Glutamatergic neuron (in vitro differentiated cells): ENCODE results near the gene SYCE1L. TPM values are rescaled to one million over a fixed set of nuclear protein-coding genes. Genes with fewer than 3 reads are reported as not detected.

Experiments used
- DNase-seq: peaks from one replicate; pipeline ENCODE4 v3.0.0; 2022
- H3K27ac Mint-ChIP-seq: one replicate; pipeline ENCODE4 v1.8.0; 2020; ENCODE audit warnings: mild to moderate bottlenecking, mixed read lengths, inconsistent platforms; ENCODE audit not compliant: unreplicated experiment
- H3K27me3 Mint-ChIP-seq: one replicate; pipeline ENCODE4 v1.8.0; 2020; ENCODE audit warnings: mild to moderate bottlenecking, moderate library complexity, mixed read lengths, inconsistent platforms; ENCODE audit not compliant: unreplicated experiment
- H3K36me3 Mint-ChIP-seq: one replicate; pipeline ENCODE4 v1.8.0; 2020; ENCODE audit warnings: mild to moderate bottlenecking, mixed read lengths, inconsistent platforms; ENCODE audit not compliant: unreplicated experiment
- H3K4me1 Mint-ChIP-seq: one replicate; pipeline ENCODE4 v1.8.0; 2020; ENCODE audit warnings: mild to moderate bottlenecking, low read depth, mixed read lengths, inconsistent platforms; ENCODE audit not compliant: unreplicated experiment
- H3K4me3 Mint-ChIP-seq: one replicate; pipeline ENCODE4 v1.8.0; 2020; ENCODE audit warnings: mild to moderate bottlenecking, mixed read lengths, inconsistent platforms; ENCODE audit not compliant: unreplicated experiment
- H3K9me3 Mint-ChIP-seq: one replicate; pipeline ENCODE4 v1.8.0; 2020; ENCODE audit warnings: mild to moderate bottlenecking, moderate library complexity, mixed read lengths, inconsistent platforms; ENCODE audit not compliant: unreplicated experiment
- total RNA-seq: library from RNA; stranded (reverse); fragmentation: NEBNext Ultra II Directional; extraction: Animal tissue kit (Norgen Biotek cat#: 25700); gene quantifications from one replicate; pipeline ENCODE4 v1.2.1, GENCODE V29; 2021; ENCODE audit not compliant: unreplicated experiment
- TF ChIP-seq, protein P1 (sequence below): fragments of 200-600 bp; sonication (generic); IDR thresholded peaks from one replicate; pipeline ENCODE4 v1.5.0; 2021; ENCODE audit not compliant: partially characterized antibody, unreplicated experiment

The SYCE1L gene
- total RNA-seq, 1 donor from 2014 or later: 12.8 TPM

DNA sequence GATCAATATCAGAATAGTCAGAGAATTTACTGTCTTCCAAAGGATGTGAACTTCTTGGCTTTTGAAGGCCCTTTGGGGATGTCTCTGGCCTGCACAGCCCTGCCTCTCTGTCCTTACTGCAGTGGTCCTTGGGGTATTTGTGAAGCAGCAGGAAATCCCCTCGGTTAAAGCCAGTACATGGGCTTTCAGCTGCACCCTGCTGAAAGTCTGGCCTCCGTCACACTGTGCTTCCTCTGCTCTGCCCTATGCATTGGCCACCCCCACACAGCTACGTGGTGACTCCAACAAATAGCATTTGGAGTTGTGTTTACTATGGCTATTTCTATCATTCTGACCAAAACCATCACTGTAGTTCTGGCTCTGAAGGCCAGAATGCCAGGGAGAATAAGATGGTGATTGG is 21.2 kb downstream of the SYCE1L start:
- Mint-ChIP-seq H3K4me1 (peaks cover 3% of the 10 kb centered on the region), H3K4me3 (no peak overlapping the region), H3K36me3 (peaks cover 4% of the 10 kb centered on the region), H3K27ac (no peak overlapping the region), H3K9me3 (no peaks in the 10 kb centered on the region), H3K27me3 (no peaks in the 10 kb centered on the region)
- DNase-seq: no peak
- TF ChIP-seq, protein P1, sequence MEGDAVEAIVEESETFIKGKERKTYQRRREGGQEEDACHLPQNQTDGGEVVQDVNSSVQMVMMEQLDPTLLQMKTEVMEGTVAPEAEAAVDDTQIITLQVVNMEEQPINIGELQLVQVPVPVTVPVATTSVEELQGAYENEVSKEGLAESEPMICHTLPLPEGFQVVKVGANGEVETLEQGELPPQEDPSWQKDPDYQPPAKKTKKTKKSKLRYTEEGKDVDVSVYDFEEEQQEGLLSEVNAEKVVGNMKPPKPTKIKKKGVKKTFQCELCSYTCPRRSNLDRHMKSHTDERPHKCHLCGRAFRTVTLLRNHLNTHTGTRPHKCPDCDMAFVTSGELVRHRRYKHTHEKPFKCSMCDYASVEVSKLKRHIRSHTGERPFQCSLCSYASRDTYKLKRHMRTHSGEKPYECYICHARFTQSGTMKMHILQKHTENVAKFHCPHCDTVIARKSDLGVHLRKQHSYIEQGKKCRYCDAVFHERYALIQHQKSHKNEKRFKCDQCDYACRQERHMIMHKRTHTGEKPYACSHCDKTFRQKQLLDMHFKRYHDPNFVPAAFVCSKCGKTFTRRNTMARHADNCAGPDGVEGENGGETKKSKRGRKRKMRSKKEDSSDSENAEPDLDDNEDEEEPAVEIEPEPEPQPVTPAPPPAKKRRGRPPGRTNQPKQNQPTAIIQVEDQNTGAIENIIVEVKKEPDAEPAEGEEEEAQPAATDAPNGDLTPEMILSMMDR: no peak

DNA sequence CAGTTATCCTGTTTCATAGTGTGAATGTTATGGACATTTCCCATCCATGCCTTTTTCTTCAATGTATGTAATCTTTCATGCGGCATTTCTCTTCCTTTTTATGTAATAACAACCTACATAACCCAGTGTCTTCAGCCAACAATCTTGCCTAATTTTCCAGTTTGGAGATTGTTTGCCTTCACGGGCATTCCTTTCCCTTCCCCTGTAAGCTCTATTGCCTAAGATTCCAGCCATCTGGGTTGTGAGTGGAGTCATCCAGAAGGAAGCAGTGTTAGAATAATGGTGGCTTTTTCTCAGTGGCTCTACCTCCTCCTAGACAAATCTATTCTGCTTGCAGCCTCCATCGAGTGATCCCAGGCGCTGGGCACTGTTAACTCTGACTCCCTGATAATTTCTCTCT is 22.3 kb downstream of the SYCE1L start:
- Mint-ChIP-seq H3K4me1 (peaks cover 3% of the 10 kb centered on the region), H3K9me3 (no peaks in the 10 kb centered on the region), H3K36me3 (peaks cover 6% of the 10 kb centered on the region), H3K27ac (no peak overlapping the region), H3K27me3 (no peaks in the 10 kb centered on the region), H3K4me3 (no peak overlapping the region)
- no peak for DNase-seq
- TF ChIP-seq, protein P1: no peak

DNA sequence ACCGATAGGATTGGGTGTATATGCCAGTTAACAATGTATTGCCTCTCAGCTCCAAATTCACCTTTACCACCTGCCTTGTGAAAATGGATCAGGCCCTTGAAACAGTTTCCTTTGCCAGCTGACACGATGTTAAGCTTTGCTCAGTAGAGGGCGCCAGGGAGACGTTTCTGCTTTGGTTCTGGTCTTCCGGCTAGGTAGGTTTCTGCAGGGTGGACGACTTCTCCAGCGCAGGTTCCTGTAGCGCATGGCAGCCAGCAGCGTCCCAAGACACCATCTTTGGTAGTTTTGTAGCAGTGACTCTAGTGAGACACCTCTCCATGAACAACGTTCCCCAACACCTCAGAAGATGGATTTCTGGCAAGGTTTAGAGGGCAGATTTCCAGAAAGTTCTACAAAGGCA is 24.0 kb downstream of the SYCE1L start:
- H3K27me3 Mint-ChIP-seq: no peaks in the 10 kb centered on the region
- H3K36me3 Mint-ChIP-seq: peaks cover 6% of the 10 kb centered on the region
- H3K4me1 Mint-ChIP-seq: peaks cover 3% of the 10 kb centered on the region
- no peak overlapping the region for H3K4me3 Mint-ChIP-seq
- TF ChIP-seq, protein P1: peak; percentile 39
- no peak overlapping the region for H3K27ac Mint-ChIP-seq
- DNase-seq: no peak
- no peaks in the 10 kb centered on the region for H3K9me3 Mint-ChIP-seq

DNA sequence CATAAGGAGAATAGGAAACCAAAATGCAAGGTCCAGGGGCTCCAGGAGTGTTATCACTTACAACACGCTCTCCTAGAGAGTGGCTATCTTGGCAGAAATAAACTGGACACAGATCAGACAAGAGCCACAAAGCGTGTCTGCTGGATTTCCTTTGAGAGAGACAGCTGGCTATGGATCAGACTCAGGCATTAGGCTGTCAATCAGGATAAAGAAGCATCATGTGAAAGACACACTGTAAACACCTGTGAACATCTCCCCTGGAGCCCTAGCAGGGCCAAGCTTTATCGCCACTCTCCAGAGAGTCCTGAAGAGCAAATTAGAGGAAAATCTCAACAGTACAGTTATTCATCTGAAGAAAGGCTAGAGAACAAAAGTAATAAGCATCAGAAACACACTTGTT is 26.0 kb downstream of the SYCE1L start:
- Mint-ChIP-seq H3K27me3 (no peaks in the 10 kb centered on the region), H3K9me3 (no peaks in the 10 kb centered on the region), H3K27ac (no peak overlapping the region), H3K36me3 (peaks cover 6% of the 10 kb centered on the region), H3K4me1 (peaks cover 3% of the 10 kb centered on the region), H3K4me3 (no peak overlapping the region)
- TF ChIP-seq, protein P1: no peak
- DNase-seq: no peak

DNA sequence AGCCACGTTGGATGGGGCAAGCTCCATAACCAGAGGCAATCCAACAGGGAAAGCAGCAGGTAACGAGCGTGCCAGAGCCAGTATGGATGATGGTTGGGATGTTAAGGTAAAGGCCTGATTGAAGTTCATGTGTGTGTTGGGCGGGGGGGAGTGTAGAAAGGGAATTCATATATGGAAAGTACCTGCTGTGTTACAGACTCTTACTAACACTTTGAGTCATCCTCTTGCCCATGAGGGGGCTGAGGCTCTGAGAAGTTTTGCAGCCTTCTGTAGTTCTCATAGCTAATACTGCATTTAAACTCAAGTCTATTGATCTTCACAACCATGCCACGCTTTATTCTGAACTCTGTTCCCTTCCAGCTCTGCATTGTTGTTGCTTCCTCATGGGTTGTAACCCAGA is 28.5 kb downstream of the SYCE1L start:
- TF ChIP-seq, protein P1: no peak
- H3K4me3 Mint-ChIP-seq: no peak overlapping the region
- H3K27ac Mint-ChIP-seq: no peak overlapping the region
- H3K36me3 Mint-ChIP-seq: peaks cover 6% of the 10 kb centered on the region
- H3K27me3 Mint-ChIP-seq: no peaks in the 10 kb centered on the region
- DNase-seq: no peak
- H3K9me3 Mint-ChIP-seq: no peaks in the 10 kb centered on the region
- H3K4me1 Mint-ChIP-seq: peaks cover 3% of the 10 kb centered on the region
